DMS 273 treated with DMSO at 0.1 percent for 48 hours (cell line): ENCODE results near the gene SH3BP2.

Experiments
- DNase-seq: peaks from one replicate; lab custom pipeline; 2025; lab: John Stamatoyannopoulos, UW

SH3BP2 gene

GRCh38 chr4:2832981-2833670 lies 40.2 kb downstream of the SH3BP2 start:
- DNase-seq, result no peak

GRCh38 chr4:2833671-2834000 lies 40.8 kb downstream of the SH3BP2 start:
- DNase-seq, result no peak

- DNase-seq, result no peak
Observed at GRCh38 chr4:2834001-2834921, 41.4 kb downstream of the SH3BP2 start.

- DNase-seq, result no peak
Observed at GRCh38 chr4:2835978-2836377, 43.1 kb downstream of the SH3BP2 start.

GRCh38 chr4:2836391-2836859 lies 43.5 kb downstream of the SH3BP2 start:
- no peak for DNase-seq

- no peak for DNase-seq
Observed at GRCh38 chr4:2837110-2837903, 44.4 kb downstream of the SH3BP2 start.

GRCh38 chr4:2837904-2838496 lies 45.1 kb downstream of the SH3BP2 start:
- DNase-seq, result no peak

- no peak for DNase-seq
Observed at GRCh38 chr4:2839060-2839459, 46.2 kb downstream of the SH3BP2 start.

- no peak for DNase-seq
Observed at GRCh38 chr4:2842687-2843262, 49.9 kb downstream of the SH3BP2 start.

GRCh38 chr4:2843263-2843940 lies 50.5 kb downstream of the SH3BP2 start, which contains the start of gene ADD1:
ADD1 (plus strand) TSS chr4:2843844; CDS start chr4:2875916, 32,072 bp downstream.
- DNase-seq, result peak; percentile 52

- no peak for DNase-seq
Observed at GRCh38 chr4:2843941-2844584, 51.2 kb downstream of the SH3BP2 start.

GRCh38 chr4:2846172-2846571 lies 53.3 kb downstream of the SH3BP2 start:
- no peak for DNase-seq

- no peak for DNase-seq
Observed at GRCh38 chr4:2847302-2847871, 54.5 kb downstream of the SH3BP2 start.

GRCh38 chr4:2848449-2848848 lies 55.6 kb downstream of the SH3BP2 start:
- no peak for DNase-seq

- no peak for DNase-seq
Observed at GRCh38 chr4:2849267-2850152, 56.6 kb downstream of the SH3BP2 start.

- DNase-seq, result no peak
Observed at GRCh38 chr4:2850966-2851798, 58.3 kb downstream of the SH3BP2 start.

- DNase-seq, result no peak
Observed at GRCh38 chr4:2852481-2852921, 59.6 kb downstream of the SH3BP2 start.

- DNase-seq, result no peak
Observed at GRCh38 chr4:2855584-2855983, 62.7 kb downstream of the SH3BP2 start.
